Right cardiac atrium (tissue), 5 donors: Measurements from ENCODE around the gene ABCC6. TPM values are rescaled to one million over a fixed set of nuclear protein-coding genes. Genes with fewer than 3 reads are reported as not detected.
"Not testable (repeated sequence)": the region's sequence is repeated elsewhere in the genome, so short reads cannot be mapped to it uniquely, and the experiment has no call there.

Experiments used
- ATAC-seq, 2 donors: fragments of 200-7000 bp; cut with Tn5 transposase; one replicate each; pipeline versions ENCODE4 v1.8.0 to v1.9.1; 2020; ENCODE audit warnings: moderate library complexity in 2 of 2, mild to moderate bottlenecking in 1 of 2
- DNase-seq, 3 donors: peaks; one replicate each; pipeline ENCODE4 v3.0.0-alpha.2; 2020
- H3K27ac ChIP-seq: one replicate; pipeline ENCODE4 v1.5.1; 2013; ENCODE audit warnings: mild to moderate bottlenecking, low read length, control low read depth, moderate library complexity
- H3K27me3 ChIP-seq: one replicate; pipeline ENCODE4 v1.6.1; 2013; ENCODE audit not compliant: control insufficient read depth, insufficient read depth
- H3K4me1 ChIP-seq: one replicate; pipeline ENCODE4 v1.6.1; 2013; ENCODE audit warnings: low read length; ENCODE audit not compliant: control insufficient read depth, insufficient read depth
- H3K4me3 ChIP-seq: one replicate; pipeline ENCODE4 v1.5.1; 2013; ENCODE audit warnings: low read length, control low read depth
- H3K9me3 ChIP-seq: one replicate; pipeline ENCODE4 v1.6.1; 2013; ENCODE audit warnings: low read length; ENCODE audit not compliant: control insufficient read depth
- WGBS: extraction: QIAGEN DNeasy Blood & Tissue Kit; methylation state at CpG from one replicate; pipeline ENCODE4 v1.1.7; 2013; 5-methylcytosine and 5-hydroxymethylcytosine counted together
- intact Hi-C, 4 donors: fragments of 100-400 bp; cut with DNase I; formaldehyde crosslinking; loops; one replicate each; pipeline versions ENCODE4 v1.11.0 to v1.14.0; 2022 to 2023
- polyA plus RNA-seq: library from polyadenylated mRNA; stranded (reverse); fragments of 200-250 nt; gene quantifications from one replicate; pipeline ENCODE4 v1.2.3, GENCODE V29; 2013
- total RNA-seq, 4 donors: library from RNA; stranded (reverse); fragmentation: NEBNext Ultra II Directional; extraction: Animal tissue kit (Norgen Biotek cat#: 25700); gene quantifications; one replicate each; pipeline ENCODE4 v1.2.1, GENCODE V29; 2021
- donor health status: healthy with polysubstance abuse.
- donor health status: DM: no; HTN: yes; CAD: no.
- donor health status: DM: no; HTN: no; CAD: no.
- donor health status: DM: no; HTN: yes; CAD: no; lungs with severe emphysema.
- donor health status: DM: yes; HTN: yes; CAD: no.

The ABCC6 gene
- total and polyA plus RNA-seq, 5 donors = 2.9 to 7.7 (median 5.4) TPM

- Histone ChIP-seq H3K27ac (no peak overlapping the region), H3K9me3 (no peaks in the 10 kb centered on the region), H3K27me3 (no peaks in the 10 kb centered on the region), H3K4me3 (no peak overlapping the region), H3K4me1 (no peaks in the 10 kb centered on the region)
- intact Hi-C loops = loop anchor here in 1 of 4 donors (10.0 kb wide), 1 partner anchor 435 kb away; no protein-coding TSS in a partner anchor
- ATAC-seq = no peak
- 70% methylated on average over 8 of the region's 8 CpGs for WGBS
- DNase-seq = no peak
These were observed 33.5 kb downstream of the ABCC6 start for GRCh38 chr16:16189842-16190241.

DNA sequence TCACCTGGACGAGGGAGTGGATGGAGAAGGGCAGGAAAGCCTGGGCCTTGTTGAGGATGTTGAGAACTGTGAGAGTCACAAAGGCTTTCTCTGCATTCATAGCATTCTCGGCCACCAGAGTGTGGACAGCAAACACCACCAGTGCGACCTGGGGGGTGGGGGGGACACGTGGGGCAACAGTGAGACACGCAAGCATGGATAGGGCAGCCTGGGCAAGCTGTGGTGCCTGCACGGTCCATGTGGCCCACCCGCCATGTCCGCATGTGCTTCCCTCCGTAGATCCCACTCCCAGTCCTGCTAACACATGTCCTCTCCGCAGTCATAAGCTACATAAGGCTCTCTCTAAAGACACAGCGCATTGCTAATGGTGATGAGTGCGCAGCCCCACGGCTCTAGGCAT lies 34.5 kb downstream of the ABCC6 start:
- no peaks in the 10 kb centered on the region for H3K4me1 ChIP-seq
- H3K4me3 ChIP-seq = no peak overlapping the region
- H3K9me3 ChIP-seq = no peaks in the 10 kb centered on the region
- ATAC-seq = no peak
- no peaks in the 10 kb centered on the region for H3K27me3 ChIP-seq
- DNase-seq = no peak
- intact Hi-C loops = no loop called here
- WGBS = 89% methylated on average over 13 of the region's 13 CpGs
- no peak overlapping the region for H3K27ac ChIP-seq

DNA sequence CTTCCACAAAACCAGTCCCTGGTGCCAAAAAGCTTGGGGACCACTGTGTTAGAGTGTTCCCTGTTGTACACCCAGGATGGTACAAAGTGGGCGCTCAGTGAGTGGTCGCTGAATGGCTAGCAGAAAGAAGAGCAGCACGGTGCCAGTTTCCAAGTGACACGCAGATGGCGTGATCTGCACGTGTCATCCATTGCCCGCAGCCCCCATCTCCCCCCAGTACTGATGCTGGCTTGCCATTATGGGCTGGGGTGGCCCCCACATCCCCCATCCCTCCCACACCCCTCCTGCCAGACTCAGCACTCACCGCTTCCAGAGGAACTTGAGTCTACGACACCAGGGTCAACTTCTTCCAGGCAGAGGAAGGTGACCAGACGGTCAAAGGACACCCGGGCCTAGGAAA lies 36.5 kb downstream of the ABCC6 start:
- DNase-seq (no peak), ATAC-seq (no peak)
- intact Hi-C loops = no loop called here
- no peak overlapping the region for H3K4me3 ChIP-seq
- no peak overlapping the region for H3K27ac ChIP-seq
- H3K27me3 ChIP-seq = no peaks in the 10 kb centered on the region
- no peaks in the 10 kb centered on the region for H3K4me1 ChIP-seq
- no peaks in the 10 kb centered on the region for H3K9me3 ChIP-seq
- WGBS = 90% methylated on average over 11 of the region's 11 CpGs

- no peak for ATAC-seq
- no peak for DNase-seq
- H3K27me3 ChIP-seq = no peaks in the 10 kb centered on the region
- H3K4me3 ChIP-seq = no peak overlapping the region
- H3K4me1 ChIP-seq = no peaks in the 10 kb centered on the region
- H3K27ac ChIP-seq = no peak overlapping the region
- intact Hi-C loops = no loop called here
- H3K9me3 ChIP-seq = no peaks in the 10 kb centered on the region
- WGBS = 80% methylated on average over 4 of the region's 4 CpGs
These were observed 38.2 kb downstream of the ABCC6 start for GRCh38 chr16:16185095-16185494.

GRCh38 chr16:16184594-16184993 lies 38.7 kb downstream of the ABCC6 start:
- no peak for ATAC-seq
- no peak for DNase-seq
- Histone ChIP-seq H3K4me3 (no peak overlapping the region), H3K27ac (no peak overlapping the region), H3K4me1 (no peaks in the 10 kb centered on the region), H3K27me3 (no peaks in the 10 kb centered on the region), H3K9me3 (no peaks in the 10 kb centered on the region)
- 82% methylated on average over 5 of the region's 5 CpGs for WGBS
- intact Hi-C loops = no loop called here

DNA sequence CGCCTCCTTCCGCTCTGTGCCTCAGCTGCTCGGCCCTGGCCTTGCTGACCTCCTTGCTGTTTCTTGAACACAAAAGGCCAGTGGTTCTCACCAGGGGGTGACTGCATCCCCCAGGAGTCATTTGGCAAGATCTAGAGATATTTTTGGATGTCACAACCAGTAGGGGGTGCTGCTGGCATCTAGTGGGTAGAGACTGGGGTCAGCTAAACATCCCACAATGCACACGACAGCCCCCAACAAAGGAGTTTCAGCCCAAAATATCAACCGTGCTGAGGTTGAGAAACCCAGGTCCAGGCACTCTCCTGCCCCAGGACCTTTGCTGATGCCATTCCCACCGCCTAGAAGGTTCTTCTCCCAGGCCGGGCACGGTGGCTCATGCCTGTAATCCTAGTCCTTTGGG lies 39.7 kb downstream of the ABCC6 start:
- no peaks in the 10 kb centered on the region for H3K4me1 ChIP-seq
- H3K9me3 ChIP-seq = no peaks in the 10 kb centered on the region
- H3K4me3 ChIP-seq = no peak overlapping the region
- intact Hi-C loops = no loop called here
- WGBS = 85% methylated on average over 8 of the region's 8 CpGs
- ATAC-seq = no peak
- H3K27me3 ChIP-seq = no peaks in the 10 kb centered on the region
- no peak overlapping the region for H3K27ac ChIP-seq
- DNase-seq = no peak

- Histone ChIP-seq H3K9me3 (no peaks in the 10 kb centered on the region), H3K4me3 (no peak overlapping the region), H3K27ac (no peak overlapping the region), H3K4me1 (no peaks in the 10 kb centered on the region), H3K27me3 (no peaks in the 10 kb centered on the region)
- ATAC-seq = no peak
- intact Hi-C loops = no loop called here
- WGBS = 83% methylated on average over 8 of the region's 8 CpGs
- DNase-seq = no peak
These were observed 40.4 kb downstream of the ABCC6 start for GRCh38 chr16:16182918-16183317.

DNA sequence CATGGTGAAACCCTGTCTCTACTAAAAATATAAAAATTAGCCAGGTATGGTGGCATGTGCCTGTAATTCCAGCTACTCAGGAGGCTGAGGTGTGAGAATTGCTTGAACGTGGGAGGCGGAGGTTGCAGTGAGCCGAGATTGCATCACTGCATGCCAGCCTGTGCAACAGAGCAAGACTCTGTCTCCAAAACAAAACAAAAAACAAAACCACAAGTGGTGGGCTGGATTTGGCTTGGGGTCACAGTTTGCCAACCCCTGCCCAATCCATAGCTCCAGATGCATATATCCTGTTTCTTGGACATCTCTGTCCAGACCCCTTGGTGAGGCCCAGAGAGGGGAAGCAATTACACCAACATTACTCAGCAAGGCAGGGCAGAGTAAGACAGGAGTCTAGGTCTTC lies 41.5 kb downstream of the ABCC6 start:
- WGBS = 63% methylated on average over 3 of the region's 3 CpGs
- DNase-seq, H3K9me3 ChIP-seq, intact Hi-C loops, H3K27ac ChIP-seq, H3K4me3 ChIP-seq, H3K27me3 ChIP-seq, ATAC-seq, H3K4me1 ChIP-seq: not testable (repeated sequence)

DNA sequence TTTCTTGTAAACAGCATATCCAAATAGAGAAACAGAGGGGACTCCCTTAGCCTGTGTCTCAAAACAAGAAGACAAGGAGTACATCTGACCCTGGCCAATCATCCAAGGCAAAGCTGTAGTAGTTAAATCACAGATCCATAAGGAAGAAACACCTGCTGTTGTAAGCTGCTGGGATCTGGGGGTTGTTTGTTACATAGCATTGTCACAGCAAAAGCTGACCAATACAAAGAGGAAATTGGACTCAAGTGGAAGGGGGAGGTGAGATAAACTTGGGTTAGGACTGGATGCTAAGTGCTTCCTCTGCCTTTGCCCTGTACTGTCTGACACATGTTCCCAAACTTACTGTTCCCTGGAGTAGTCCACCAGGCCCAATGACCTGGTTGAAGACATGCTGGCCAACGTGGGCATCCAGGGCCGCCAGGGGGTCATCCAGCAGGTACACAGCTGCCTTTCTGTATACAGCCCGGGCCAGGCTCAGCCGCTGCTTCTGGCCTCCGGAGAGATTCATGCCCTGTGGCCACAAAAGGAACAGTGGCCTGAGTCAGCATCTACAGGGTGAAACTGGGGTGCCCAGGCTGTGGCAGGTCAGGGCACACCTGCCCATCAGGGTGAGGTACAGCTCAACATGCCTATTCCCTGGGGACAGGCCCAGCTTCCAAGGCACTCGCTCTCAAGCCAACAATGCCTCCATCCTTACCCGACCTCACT lies 44.7 kb downstream of the ABCC6 start:
- WGBS = 86% methylated on average over 7 of the region's 7 CpGs
- Histone ChIP-seq H3K4me3 (no peak overlapping the region), H3K27me3 (no peaks in the 10 kb centered on the region), H3K27ac (no peak overlapping the region), H3K4me1 (no peaks in the 10 kb centered on the region), H3K9me3 (no peaks in the 10 kb centered on the region)
- intact Hi-C loops = no loop called here
- ATAC-seq (no peak), DNase-seq (no peak)

DNA sequence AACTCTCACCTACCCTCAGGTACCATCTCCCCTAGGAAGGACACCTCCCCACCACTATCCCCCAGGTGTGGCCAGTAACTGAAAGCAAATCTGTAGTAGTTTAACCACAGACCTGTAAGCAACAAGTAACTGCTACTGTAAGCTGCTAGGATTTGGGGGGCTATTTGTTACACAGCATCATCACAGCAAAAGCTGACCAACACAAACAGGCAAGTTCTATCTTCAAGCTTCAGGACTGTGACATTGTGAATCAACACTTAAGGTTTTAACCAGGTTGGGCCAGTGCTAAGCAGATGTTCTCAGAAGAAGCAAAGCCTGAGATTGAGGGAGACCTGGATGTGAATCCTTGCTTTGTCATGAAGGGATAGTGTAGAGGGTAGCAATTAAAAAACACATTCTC lies 47.0 kb downstream of the ABCC6 start:
- intact Hi-C loops = no loop called here
- Histone ChIP-seq H3K27me3 (no peaks in the 10 kb centered on the region), H3K9me3 (no peaks in the 10 kb centered on the region), H3K4me3 (no peak overlapping the region), H3K4me1 (no peaks in the 10 kb centered on the region), H3K27ac (no peak overlapping the region)
- DNase-seq (no peak), ATAC-seq (no peak)

DNA sequence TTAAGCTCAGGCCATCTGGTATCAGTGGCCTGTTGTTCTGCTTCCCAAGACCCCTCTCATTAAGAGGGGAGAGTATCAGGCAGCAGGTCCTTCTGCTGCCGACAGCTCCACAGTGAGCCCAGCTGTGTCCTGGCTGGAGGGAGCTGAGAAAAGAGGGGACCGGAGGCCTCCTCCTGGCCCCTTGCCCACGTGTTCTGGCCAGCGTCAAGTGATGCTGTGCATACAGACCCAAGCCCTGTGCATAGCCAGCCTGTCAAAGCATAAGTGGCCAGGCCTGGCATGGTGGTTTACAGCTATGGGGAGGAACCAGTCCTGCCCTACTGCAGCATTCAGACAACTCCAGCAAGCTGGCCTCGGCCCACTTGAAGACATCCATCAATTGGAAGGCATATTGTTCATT lies 48.0 kb downstream of the ABCC6 start:
- intact Hi-C loops = no loop called here
- Histone ChIP-seq H3K27ac (no peak overlapping the region), H3K4me1 (no peaks in the 10 kb centered on the region), H3K4me3 (no peak overlapping the region), H3K27me3 (no peaks in the 10 kb centered on the region), H3K9me3 (no peaks in the 10 kb centered on the region)
- WGBS = 29% methylated on average over 5 of the region's 5 CpGs
- DNase-seq (no peak), ATAC-seq (peak; percentile 26 to 64)

GRCh38 chr16:16172991-16173390 lies 50.3 kb downstream of the ABCC6 start:
- no peak overlapping the region for H3K27ac ChIP-seq
- no peak overlapping the region for H3K4me3 ChIP-seq
- no peaks in the 10 kb centered on the region for H3K4me1 ChIP-seq
- ATAC-seq (no peak), DNase-seq (no peak)
- no peaks in the 10 kb centered on the region for H3K9me3 ChIP-seq
- H3K27me3 ChIP-seq = no peaks in the 10 kb centered on the region
- intact Hi-C loops = no loop called here
- 81% methylated on average over 4 of the region's 4 CpGs for WGBS
